ENCODE data around the gene GALNT9. TPM values are rescaled to one million over a fixed set of nuclear protein-coding genes. Genes with fewer than 3 reads are reported as not detected.

Gene GALNT9
- total RNA-seq, 1 donor from 2014 or later, result not detected

GRCh38 chr12:132213359-132214160 lies 115.8 kb downstream of the GALNT9 start:
- Histone ChIP-seq H3K36me3 (ENCODE audit: control insufficient read depth, insufficient read depth, low read length) (no peaks in the 10 kb centered on the region), H3K27me3 (ENCODE audit: control insufficient read depth, insufficient read depth, low read length) (no peaks in the 10 kb centered on the region), H3K4me3 (ENCODE audit: low read depth, low read length) (no peak overlapping the region)
- no peak for DNase-seq (ENCODE audit: low read depth)
- no peak for TF ChIP-seq CTCF (IDR thresholded peaks at IDR 0.05; ENCODE audit: insufficient read depth, low read length, severe bottlenecking)
- FAIRE-seq, result no peak

GRCh38 chr12:132211816-132212215 lies 117.6 kb downstream of the GALNT9 start:
- no peaks in the 10 kb centered on the region for H3K27me3 ChIP-seq (ENCODE audit: control insufficient read depth, insufficient read depth, low read length)
- H3K4me3 ChIP-seq (ENCODE audit: low read depth, low read length), result no peak overlapping the region
- no peak for TF ChIP-seq CTCF (IDR thresholded peaks at IDR 0.05; ENCODE audit: insufficient read depth, low read length, severe bottlenecking)
- no peak for DNase-seq (ENCODE audit: low read depth)
- H3K36me3 ChIP-seq (ENCODE audit: control insufficient read depth, insufficient read depth, low read length), result no peaks in the 10 kb centered on the region
- no peak for FAIRE-seq

- no peak overlapping the region for H3K4me3 ChIP-seq (ENCODE audit: low read depth, low read length)
- DNase-seq (ENCODE audit: low read depth) (no peak), FAIRE-seq (no peak)
- no peaks in the 10 kb centered on the region for H3K36me3 ChIP-seq (ENCODE audit: control insufficient read depth, insufficient read depth, low read length)
- no peaks in the 10 kb centered on the region for H3K27me3 ChIP-seq (ENCODE audit: control insufficient read depth, insufficient read depth, low read length)
- no peak for TF ChIP-seq CTCF (IDR thresholded peaks at IDR 0.05; ENCODE audit: insufficient read depth, low read length, severe bottlenecking)
These were observed 118.1 kb downstream of the GALNT9 start for GRCh38 chr12:132211326-132211725.

GRCh38 chr12:132210223-132211055 lies 119.0 kb downstream of the GALNT9 start:
- no peak overlapping the region for H3K4me3 ChIP-seq (ENCODE audit: low read depth, low read length)
- no peaks in the 10 kb centered on the region for H3K36me3 ChIP-seq (ENCODE audit: control insufficient read depth, insufficient read depth, low read length)
- no peak for DNase-seq (ENCODE audit: low read depth)
- H3K27me3 ChIP-seq (ENCODE audit: control insufficient read depth, insufficient read depth, low read length), result peaks cover 3% of the 10 kb centered on the region
- no peak for TF ChIP-seq CTCF (IDR thresholded peaks at IDR 0.05; ENCODE audit: insufficient read depth, low read length, severe bottlenecking)
- no peak for FAIRE-seq

GRCh38 chr12:132209619-132210222 lies 119.7 kb downstream of the GALNT9 start:
- H3K36me3 ChIP-seq (ENCODE audit: control insufficient read depth, insufficient read depth, low read length), result no peaks in the 10 kb centered on the region
- H3K4me3 ChIP-seq (ENCODE audit: low read depth, low read length), result no peak overlapping the region
- FAIRE-seq (no peak), DNase-seq (ENCODE audit: low read depth) (no peak)
- no peak for TF ChIP-seq CTCF (IDR thresholded peaks at IDR 0.05; ENCODE audit: insufficient read depth, low read length, severe bottlenecking)
- H3K27me3 ChIP-seq (ENCODE audit: control insufficient read depth, insufficient read depth, low read length), result peaks cover 8% of the 10 kb centered on the region
